ENCODE data around the gene LDLRAD3. TPM values are rescaled to one million over a fixed set of nuclear protein-coding genes. Genes with fewer than 3 reads are reported as not detected.

Gene LDLRAD3
- polyA plus RNA-seq, 1 donor (not counting 4 experiments of a cell fraction or from before 2014, with no cell fraction given) = 13.1 TPM

DNA sequence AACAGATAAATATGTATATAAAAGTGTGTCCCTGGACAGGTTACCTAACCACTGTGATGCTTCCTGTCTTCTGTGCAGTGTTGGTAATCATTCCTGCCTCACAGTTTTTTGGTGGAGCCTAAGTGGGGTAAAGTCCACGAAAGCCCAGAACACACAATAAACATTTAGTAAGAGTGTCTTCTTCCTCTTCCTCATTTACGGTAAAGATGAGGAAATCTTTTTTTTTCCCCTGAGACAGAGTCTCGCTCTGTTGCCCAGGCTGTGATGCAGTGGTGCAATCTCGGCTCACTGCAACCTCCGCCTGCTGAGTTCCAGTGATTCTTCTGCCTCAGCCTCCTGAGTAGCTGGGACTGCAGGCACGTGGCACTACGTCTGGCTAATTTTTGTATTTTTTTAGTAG, 117.1 kb downstream of the LDLRAD3 start:
- no peaks in the 10 kb centered on the region for H3K9me1 ChIP-seq (ENCODE audit: control insufficient read depth, extremely low read depth, insufficient read depth, low read length)
- H3K79me2 ChIP-seq (ENCODE audit: control insufficient read depth, insufficient read depth, low read length) = no peaks in the 10 kb centered on the region
- H3K9ac ChIP-seq (ENCODE audit: control insufficient read depth, extremely low read depth, insufficient read depth, low read length) = no peak overlapping the region
- no peaks in the 10 kb centered on the region for H3K9me3 ChIP-seq (ENCODE audit: control insufficient read depth, low read depth, low read length)
- no peak overlapping the region for H3K4me2 ChIP-seq (ENCODE audit: control insufficient read depth, extremely low read depth, insufficient read depth, low read depth, low read length)
- TF ChIP-seq EZH2 (IDR thresholded peaks at IDR 0.05; ENCODE audit: low read length) (no peak), CTCF (optimal IDR thresholded peaks at IDR 0.05 in 1 of 3, IDR thresholded peaks at IDR 0.05 in 1 of 3, conservative IDR thresholded peaks at IDR 0.05 in 1 of 3; ENCODE audit: extremely low read depth in 1 of 3, insufficient read depth in 2 of 3, low read length in 3 of 3) (no peak)
- H3K4me1 ChIP-seq (ENCODE audit: control insufficient read depth, extremely low read depth, insufficient read depth, low read length) = no peaks in the 10 kb centered on the region
- no peak for DNase-seq (ENCODE audit: low read depth, low spot score)
- H2AFZ ChIP-seq (ENCODE audit: control insufficient read depth, low read length) = no peak overlapping the region
- H4K20me1 ChIP-seq (ENCODE audit: control insufficient read depth, extremely low read depth, insufficient read depth, low read length) = no peaks in the 10 kb centered on the region
- dilution Hi-C loops (cut with MboI; ENCODE audit: extremely low pct_ligation_motif_present, low sequenced_read_pairs) = no loop called here
- no peak overlapping the region for H3K27ac ChIP-seq (ENCODE audit: control insufficient read depth, insufficient read depth, low read length)
- peaks cover 0 to 1% of the 10 kb centered on the region in 2 experiments for H3K36me3 ChIP-seq (ENCODE audit: control insufficient read depth in 2 of 2, extremely low read depth in 1 of 2, insufficient read depth in 2 of 2, low read length in 2 of 2)
- FAIRE-seq = no peak
- H3K27me3 ChIP-seq (ENCODE audit: control insufficient read depth, extremely low read depth, insufficient read depth, low read length) = no peaks in the 10 kb centered on the region
- no peak overlapping the region for H3K4me3 ChIP-seq (ENCODE audit: control insufficient read depth in 2 of 3, extremely low read depth in 1 of 3, insufficient read depth in 2 of 3, low read depth in 1 of 3, low read length in 3 of 3)

DNA sequence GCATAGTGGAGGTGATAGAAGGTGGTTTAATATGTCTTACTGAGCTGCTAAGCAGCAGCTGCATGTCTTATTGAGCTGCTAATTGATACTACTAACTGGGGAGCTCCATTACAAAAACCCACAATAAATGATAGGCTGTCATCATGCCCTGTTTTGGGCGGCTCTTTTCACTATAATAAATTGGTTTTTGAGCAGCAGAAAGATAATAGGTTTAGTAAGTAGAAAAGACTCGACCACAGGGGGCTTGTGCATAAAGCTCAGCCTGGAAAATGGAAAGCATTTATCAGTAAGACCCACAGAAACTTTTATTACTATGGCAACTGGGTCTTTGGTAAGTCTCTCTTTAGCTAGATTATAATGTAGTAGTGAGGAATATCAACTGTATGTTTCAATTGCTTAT, 117.6 kb downstream of the LDLRAD3 start:
- Histone ChIP-seq H3K36me3 (ENCODE audit: control insufficient read depth in 2 of 2, extremely low read depth in 1 of 2, insufficient read depth in 2 of 2, low read length in 2 of 2) (peaks cover 0 to 1% of the 10 kb centered on the region in 2 experiments), H3K9me1 (ENCODE audit: control insufficient read depth, extremely low read depth, insufficient read depth, low read length) (no peaks in the 10 kb centered on the region), H3K4me1 (ENCODE audit: control insufficient read depth, extremely low read depth, insufficient read depth, low read length) (no peaks in the 10 kb centered on the region), H3K27ac (ENCODE audit: control insufficient read depth, insufficient read depth, low read length) (no peak overlapping the region), H3K27me3 (ENCODE audit: control insufficient read depth, extremely low read depth, insufficient read depth, low read length) (no peaks in the 10 kb centered on the region), H3K9me3 (ENCODE audit: control insufficient read depth, low read depth, low read length) (no peaks in the 10 kb centered on the region), H3K79me2 (ENCODE audit: control insufficient read depth, insufficient read depth, low read length) (no peaks in the 10 kb centered on the region), H4K20me1 (ENCODE audit: control insufficient read depth, extremely low read depth, insufficient read depth, low read length) (no peaks in the 10 kb centered on the region), H3K4me3 (ENCODE audit: control insufficient read depth in 2 of 3, extremely low read depth in 1 of 3, insufficient read depth in 2 of 3, low read depth in 1 of 3, low read length in 3 of 3) (no peak overlapping the region), H3K4me2 (ENCODE audit: control insufficient read depth, extremely low read depth, insufficient read depth, low read depth, low read length) (no peak overlapping the region), H3K9ac (ENCODE audit: control insufficient read depth, extremely low read depth, insufficient read depth, low read length) (no peak overlapping the region), H2AFZ (ENCODE audit: control insufficient read depth, low read length) (no peak overlapping the region)
- dilution Hi-C loops (cut with MboI; ENCODE audit: extremely low pct_ligation_motif_present, low sequenced_read_pairs) = no loop called here
- FAIRE-seq (no peak), DNase-seq (ENCODE audit: low read depth, low spot score) (no peak)
- no peak for TF ChIP-seq CTCF (optimal IDR thresholded peaks at IDR 0.05 in 1 of 3, IDR thresholded peaks at IDR 0.05 in 1 of 3, conservative IDR thresholded peaks at IDR 0.05 in 1 of 3; ENCODE audit: extremely low read depth in 1 of 3, insufficient read depth in 2 of 3, low read length in 3 of 3)
- no peak for TF ChIP-seq EZH2 (IDR thresholded peaks at IDR 0.05; ENCODE audit: low read length)

All from keratinocyte (primary cell).